Body of pancreas (tissue), 4 donors: ENCODE data around the gene DDA1.

Experiments
- POLR2A ChIP-seq, 3 donors: fragments of 450-650 bp; IDR thresholded peaks; one replicate each; pipeline ENCODE4 v1.6.1; 2016; ENCODE audit warnings: antibody characterized with exemption in 3 of 3, mild to moderate bottlenecking in 2 of 3
- TF ChIP-seq, protein P1 (sequence below), 7 experiments: fragments of 450-650 bp in 4 of 7; fragments of 200-600 bp in 3 of 7; sonication (generic) in 3 of 7; IDR thresholded peaks; one replicate each; pipeline ENCODE4 v1.5.1; 2016 to 2019; ENCODE audit warnings: antibody characterized with exemption in 7 of 7

GRCh38 chr19:17286263-17286662 is 23.1 kb upstream of the DDA1 start:
- TF ChIP-seq, protein P1, sequence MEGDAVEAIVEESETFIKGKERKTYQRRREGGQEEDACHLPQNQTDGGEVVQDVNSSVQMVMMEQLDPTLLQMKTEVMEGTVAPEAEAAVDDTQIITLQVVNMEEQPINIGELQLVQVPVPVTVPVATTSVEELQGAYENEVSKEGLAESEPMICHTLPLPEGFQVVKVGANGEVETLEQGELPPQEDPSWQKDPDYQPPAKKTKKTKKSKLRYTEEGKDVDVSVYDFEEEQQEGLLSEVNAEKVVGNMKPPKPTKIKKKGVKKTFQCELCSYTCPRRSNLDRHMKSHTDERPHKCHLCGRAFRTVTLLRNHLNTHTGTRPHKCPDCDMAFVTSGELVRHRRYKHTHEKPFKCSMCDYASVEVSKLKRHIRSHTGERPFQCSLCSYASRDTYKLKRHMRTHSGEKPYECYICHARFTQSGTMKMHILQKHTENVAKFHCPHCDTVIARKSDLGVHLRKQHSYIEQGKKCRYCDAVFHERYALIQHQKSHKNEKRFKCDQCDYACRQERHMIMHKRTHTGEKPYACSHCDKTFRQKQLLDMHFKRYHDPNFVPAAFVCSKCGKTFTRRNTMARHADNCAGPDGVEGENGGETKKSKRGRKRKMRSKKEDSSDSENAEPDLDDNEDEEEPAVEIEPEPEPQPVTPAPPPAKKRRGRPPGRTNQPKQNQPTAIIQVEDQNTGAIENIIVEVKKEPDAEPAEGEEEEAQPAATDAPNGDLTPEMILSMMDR (IDR thresholded peaks at IDR 0.05) = no peak
- TF ChIP-seq POLR2A (IDR thresholded peaks at IDR 0.05) = no peak
